ENCODE data around the gene STAG1.
"Not testable (repeated sequence)": the region's sequence is repeated elsewhere in the genome, so short reads cannot be mapped to it uniquely, and the experiment has no call there.

STAG1 gene

GRCh38 chr3:136745916-136746315 lies 6.3 kb downstream of the STAG1 start:
- DNase-seq (ENCODE audit: low read depth) = no peak

GRCh38 chr3:136741063-136741462 lies 11.1 kb downstream of the STAG1 start:
- no peak for DNase-seq (ENCODE audit: low read depth)

GRCh38 chr3:136740351-136740958 lies 11.7 kb downstream of the STAG1 start:
- no peak for DNase-seq (ENCODE audit: low read depth)

GRCh38 chr3:136736950-136737349 lies 15.2 kb downstream of the STAG1 start:
- not testable (repeated sequence) for DNase-seq (ENCODE audit: low read depth)

- DNase-seq (ENCODE audit: low read depth) = no peak
Observed at GRCh38 chr3:136735103-136735502, 17.1 kb downstream of the STAG1 start.

GRCh38 chr3:136734382-136735070 lies 17.7 kb downstream of the STAG1 start:
- DNase-seq (ENCODE audit: low read depth) = no peak

GRCh38 chr3:136733317-136733833 lies 18.8 kb downstream of the STAG1 start:
- DNase-seq (ENCODE audit: low read depth) = no peak

- DNase-seq (ENCODE audit: low read depth) = no peak
Observed at GRCh38 chr3:136731274-136731884, 20.8 kb downstream of the STAG1 start.

- DNase-seq (ENCODE audit: low read depth) = no peak
Observed at GRCh38 chr3:136730595-136731273, 21.4 kb downstream of the STAG1 start.

GRCh38 chr3:136728918-136729317 lies 23.3 kb downstream of the STAG1 start:
- no peak for DNase-seq (ENCODE audit: low read depth)

- no peak for DNase-seq (ENCODE audit: low read depth)
Observed at GRCh38 chr3:136728473-136728872, 23.7 kb downstream of the STAG1 start.

- no peak for DNase-seq (ENCODE audit: low read depth)
Observed at GRCh38 chr3:136725468-136725867, 26.7 kb downstream of the STAG1 start.

GRCh38 chr3:136722916-136723315 lies 29.3 kb downstream of the STAG1 start:
- DNase-seq (ENCODE audit: low read depth) = not testable (repeated sequence)

GRCh38 chr3:136722399-136722798 lies 29.8 kb downstream of the STAG1 start:
- not testable (repeated sequence) for DNase-seq (ENCODE audit: low read depth)

GRCh38 chr3:136720091-136720490 lies 32.1 kb downstream of the STAG1 start:
- DNase-seq (ENCODE audit: low read depth) = no peak

- DNase-seq (ENCODE audit: low read depth) = no peak
Observed at GRCh38 chr3:136716629-136717028, 35.5 kb downstream of the STAG1 start.

- no peak for DNase-seq (ENCODE audit: low read depth)
Observed at GRCh38 chr3:136714020-136714419, 38.2 kb downstream of the STAG1 start.

GRCh38 chr3:136712941-136713340 lies 39.2 kb downstream of the STAG1 start:
- no peak for DNase-seq (ENCODE audit: low read depth)

- DNase-seq (ENCODE audit: low read depth) = not testable (repeated sequence)
Observed at GRCh38 chr3:136711888-136712287, 40.3 kb downstream of the STAG1 start.

GRCh38 chr3:136711277-136711676 lies 40.9 kb downstream of the STAG1 start:
- DNase-seq (ENCODE audit: low read depth) = no peak

GRCh38 chr3:136709775-136710174 lies 42.4 kb downstream of the STAG1 start:
- not testable (repeated sequence) for DNase-seq (ENCODE audit: low read depth)

- no peak for DNase-seq (ENCODE audit: low read depth)
Observed at GRCh38 chr3:136708333-136708985, 43.7 kb downstream of the STAG1 start.

Measured in activated T-cell treated with anti-CD3 and anti-CD28 coated beads for 48 hours (primary cell).